GM12801 (cell line): ENCODE data around the gene EIF1.

Source experiments
- CTCF ChIP-seq: IDR thresholded peaks from one replicate; pipeline ENCODE4 v1.5.1; 2011; ENCODE audit warnings: control low read depth; ENCODE audit not compliant: insufficient read length; ENCODE audit errors: extremely low read depth

Gene EIF1

GRCh38 chr17:41648411-41649195 is 40.1 kb upstream of the EIF1 start:
- no peak for TF ChIP-seq CTCF

- no peak for TF ChIP-seq CTCF
Observed at GRCh38 chr17:41649923-41650519, 38.7 kb upstream of the EIF1 start.

- no peak for TF ChIP-seq CTCF
Observed at GRCh38 chr17:41650794-41651624, 37.7 kb upstream of the EIF1 start.

GRCh38 chr17:41651625-41652460 is 36.8 kb upstream of the EIF1 start:
- no peak for TF ChIP-seq CTCF

GRCh38 chr17:41652461-41652970 is 36.2 kb upstream of the EIF1 start:
- TF ChIP-seq CTCF = no peak

GRCh38 chr17:41653421-41653820 is 35.3 kb upstream of the EIF1 start:
- no peak for TF ChIP-seq CTCF
